ENCODE measurements around the gene TAGAP. TPM values are rescaled to one million over a fixed set of nuclear protein-coding genes. Genes with fewer than 3 reads are reported as not detected.
"Not testable (repeated sequence)": the region's sequence is repeated elsewhere in the genome, so short reads cannot be mapped to it uniquely, and the experiment has no call there.

TAGAP gene
- total RNA-seq, 4 donors from 2014 or later, result 2.7 to 9.8 (median 4.6) TPM

- DNase-seq (ENCODE audit: low spot score in 2 of 2), result no peak
- Histone ChIP-seq H3K27ac (no peak overlapping the region), H3K9me3 (peaks cover 0 to 10% (median 0%) of the 10 kb centered on the region in 4 donors), H3K4me1 (no peaks in the 10 kb centered on the region), H3K4me3 (no peak overlapping the region), H3K36me3 (peaks cover 0 to 6% (median 0%) of the 10 kb centered on the region in 3 donors), H3K27me3 (no peaks in the 10 kb centered on the region)
- TF ChIP-seq EP300 (IDR thresholded peaks at IDR 0.05), result no peak
- no peak for TF ChIP-seq POLR2A (IDR thresholded peaks at IDR 0.05)
- TF ChIP-seq, protein P1, sequence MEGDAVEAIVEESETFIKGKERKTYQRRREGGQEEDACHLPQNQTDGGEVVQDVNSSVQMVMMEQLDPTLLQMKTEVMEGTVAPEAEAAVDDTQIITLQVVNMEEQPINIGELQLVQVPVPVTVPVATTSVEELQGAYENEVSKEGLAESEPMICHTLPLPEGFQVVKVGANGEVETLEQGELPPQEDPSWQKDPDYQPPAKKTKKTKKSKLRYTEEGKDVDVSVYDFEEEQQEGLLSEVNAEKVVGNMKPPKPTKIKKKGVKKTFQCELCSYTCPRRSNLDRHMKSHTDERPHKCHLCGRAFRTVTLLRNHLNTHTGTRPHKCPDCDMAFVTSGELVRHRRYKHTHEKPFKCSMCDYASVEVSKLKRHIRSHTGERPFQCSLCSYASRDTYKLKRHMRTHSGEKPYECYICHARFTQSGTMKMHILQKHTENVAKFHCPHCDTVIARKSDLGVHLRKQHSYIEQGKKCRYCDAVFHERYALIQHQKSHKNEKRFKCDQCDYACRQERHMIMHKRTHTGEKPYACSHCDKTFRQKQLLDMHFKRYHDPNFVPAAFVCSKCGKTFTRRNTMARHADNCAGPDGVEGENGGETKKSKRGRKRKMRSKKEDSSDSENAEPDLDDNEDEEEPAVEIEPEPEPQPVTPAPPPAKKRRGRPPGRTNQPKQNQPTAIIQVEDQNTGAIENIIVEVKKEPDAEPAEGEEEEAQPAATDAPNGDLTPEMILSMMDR (IDR thresholded peaks at IDR 0.05), result no peak
- WGBS, 2 donors, result 84 to 87% methylated on average over 4 of the region's 4 CpGs
Measured at GRCh38 chr6:159012201-159012600, 32.6 kb downstream of the TAGAP start.

DNA sequence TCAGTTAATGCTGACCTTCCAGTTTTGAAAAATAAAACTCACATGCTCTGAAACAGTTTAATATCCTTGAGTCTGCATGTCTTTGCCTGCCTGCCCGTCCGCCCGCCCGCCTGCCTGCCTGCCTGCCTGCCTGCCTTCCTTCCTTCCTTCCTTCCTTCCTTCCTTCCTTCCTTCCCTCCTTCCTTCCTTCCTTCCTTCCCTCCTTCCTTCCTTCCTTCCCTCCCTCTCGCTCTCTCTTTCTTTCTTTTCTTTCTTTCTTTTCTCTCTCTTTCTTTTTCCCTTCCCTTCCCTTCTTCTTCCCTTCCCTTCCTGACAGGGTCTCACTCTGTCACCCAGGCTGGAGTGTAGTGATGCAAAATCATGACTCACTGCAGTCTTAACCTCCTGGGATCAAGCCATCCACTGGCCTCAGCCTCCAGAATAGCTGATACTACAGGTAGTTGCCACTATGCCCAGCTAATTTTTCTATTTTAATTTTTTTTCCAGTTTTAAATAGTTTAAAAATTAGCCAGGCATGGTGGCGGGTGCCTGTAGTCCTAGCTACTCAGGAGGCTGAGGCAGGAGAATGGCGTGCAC lies 34.7 kb downstream of the TAGAP start:
- WGBS, 2 donors, result 77 to 78% methylated on average over 7 of the region's 7 CpGs

DNA sequence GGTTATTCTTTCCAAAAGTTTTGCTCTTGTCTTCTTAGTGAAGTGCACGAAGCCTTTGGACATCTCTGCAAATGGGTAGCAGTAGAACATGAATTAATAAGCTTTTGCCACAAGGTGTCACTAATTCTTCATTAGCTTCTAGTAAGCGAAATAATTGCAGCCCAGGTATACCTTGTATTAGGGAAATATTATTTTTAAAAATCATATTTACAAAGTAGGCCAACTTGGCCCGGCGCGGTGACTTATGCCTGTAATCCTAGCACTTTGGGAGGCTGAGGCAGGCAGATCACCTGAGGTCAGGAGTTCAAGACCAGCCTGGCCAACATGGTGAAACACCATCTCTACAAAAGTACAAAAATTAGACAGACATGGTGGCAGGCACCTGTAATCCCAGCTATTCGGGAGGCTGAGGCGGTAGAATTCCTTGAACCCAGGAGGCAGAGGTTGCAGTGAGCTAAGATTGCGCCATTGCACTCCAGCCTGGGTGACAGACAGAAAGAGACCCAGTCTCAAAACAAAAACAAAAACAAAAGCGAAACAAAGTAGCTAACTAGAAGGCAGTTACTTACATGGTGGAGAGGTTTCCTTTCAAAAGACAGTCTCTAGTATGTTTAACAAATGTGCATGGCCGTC lies 36.0 kb downstream of the TAGAP start:
- no peaks in the 10 kb centered on the region for H3K4me1 ChIP-seq
- 81 to 86% methylated on average over 10 of the region's 10 CpGs for WGBS, 2 donors
- no peak for DNase-seq (ENCODE audit: low spot score in 2 of 2)
- TF ChIP-seq, protein P1 (IDR thresholded peaks at IDR 0.05), result peak in 3 of 5 experiments; percentile 35 to 55 (median 49)
- TF ChIP-seq POLR2A (IDR thresholded peaks at IDR 0.05) (no peak), EP300 (IDR thresholded peaks at IDR 0.05) (no peak)
- peaks cover 0 to 9% (median 0%) of the 10 kb centered on the region in 3 donors for H3K36me3 ChIP-seq
- no peak overlapping the region for H3K4me3 ChIP-seq
- H3K27me3 ChIP-seq, result no peaks in the 10 kb centered on the region
- no peak overlapping the region for H3K27ac ChIP-seq
- H3K9me3 ChIP-seq, result no peaks in the 10 kb centered on the region

More for the DNA sequence above, 34.7 kb downstream of the TAGAP start:
- not testable (repeated sequence) for H3K27me3 ChIP-seq; DNase-seq (ENCODE audit: low spot score in 2 of 2); H3K4me1 ChIP-seq; H3K9me3 ChIP-seq; H3K36me3 ChIP-seq; H3K27ac ChIP-seq; H3K4me3 ChIP-seq

GRCh38 chr6:159007510-159007909 lies 37.3 kb downstream of the TAGAP start:
- Histone ChIP-seq H3K27ac (no peak overlapping the region), H3K4me1 (no peaks in the 10 kb centered on the region), H3K9me3 (no peaks in the 10 kb centered on the region), H3K36me3 (peaks cover 0 to 9% (median 0%) of the 10 kb centered on the region in 3 donors), H3K4me3 (no peak overlapping the region), H3K27me3 (no peaks in the 10 kb centered on the region)
- WGBS, 2 donors, result 84 to 85% methylated on average over 5 of the region's 5 CpGs
- TF ChIP-seq, protein P1 (IDR thresholded peaks at IDR 0.05), result no peak
- TF ChIP-seq EP300 (IDR thresholded peaks at IDR 0.05) (no peak), POLR2A (IDR thresholded peaks at IDR 0.05) (no peak)
- DNase-seq (ENCODE audit: low spot score in 2 of 2), result no peak

DNA sequence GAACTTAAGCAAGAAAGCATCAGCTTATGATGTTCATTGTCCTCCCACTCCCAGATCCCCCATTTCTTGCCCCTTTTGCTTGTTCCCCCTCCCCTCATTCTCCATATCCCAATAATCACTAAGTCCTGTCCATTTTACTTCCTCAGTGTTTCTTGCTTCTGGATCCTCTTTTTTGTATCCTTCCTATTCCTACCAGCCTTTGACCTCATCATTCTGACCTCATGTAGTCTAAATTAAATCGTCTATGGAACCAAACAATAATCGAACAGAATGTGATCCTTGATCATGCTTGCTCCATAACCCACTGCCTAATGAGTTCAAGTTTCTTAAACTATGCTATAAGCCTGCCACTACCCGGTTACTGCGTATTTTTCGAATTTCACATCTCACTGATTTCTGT lies 39.4 kb downstream of the TAGAP start:
- TF ChIP-seq EP300 (IDR thresholded peaks at IDR 0.05) (no peak), POLR2A (IDR thresholded peaks at IDR 0.05) (no peak)
- TF ChIP-seq, protein P1 (IDR thresholded peaks at IDR 0.05), result no peak
- Histone ChIP-seq H3K4me3 (no peak overlapping the region), H3K4me1 (peaks cover 0 to 12% (median 4%) of the 10 kb centered on the region in 4 donors), H3K27ac (no peak overlapping the region), H3K27me3 (no peaks in the 10 kb centered on the region), H3K9me3 (no peaks in the 10 kb centered on the region), H3K36me3 (peaks cover 0 to 3% (median 0%) of the 10 kb centered on the region in 3 donors)
- no peak for DNase-seq (ENCODE audit: low spot score in 2 of 2)
- 82 to 90% methylated on average over 5 of the region's 5 CpGs for WGBS, 2 donors
